ENCODE measurements around the gene NOTCH3. TPM values are rescaled to one million over a fixed set of nuclear protein-coding genes. Genes with fewer than 3 reads are reported as not detected.

NOTCH3 gene
- total RNA-seq, 1 experiment from 2014 or later, result 44.7 TPM

- BruUV-seq (replicated peaks), result no TSS peak
Measured at GRCh38 chr19:15120135-15121026, 80.4 kb downstream of the NOTCH3 start.

GRCh38 chr19:15118789-15119494, 81.9 kb downstream of the NOTCH3 start:
- intact Hi-C loops (cut with micrococcal nuclease; ENCODE audit: unreplicated experiment), result no loop called here
- no peak overlapping the region for H3K27ac Mint-ChIP-seq (ENCODE audit: unreplicated experiment)
- DNase-seq, result no peak
- H3K9me3 Mint-ChIP-seq (ENCODE audit: low read depth, unreplicated experiment), result no peaks in the 10 kb centered on the region
- CTCF ChIA-PET, result no interaction called here
- TF ChIP-seq, protein P1, sequence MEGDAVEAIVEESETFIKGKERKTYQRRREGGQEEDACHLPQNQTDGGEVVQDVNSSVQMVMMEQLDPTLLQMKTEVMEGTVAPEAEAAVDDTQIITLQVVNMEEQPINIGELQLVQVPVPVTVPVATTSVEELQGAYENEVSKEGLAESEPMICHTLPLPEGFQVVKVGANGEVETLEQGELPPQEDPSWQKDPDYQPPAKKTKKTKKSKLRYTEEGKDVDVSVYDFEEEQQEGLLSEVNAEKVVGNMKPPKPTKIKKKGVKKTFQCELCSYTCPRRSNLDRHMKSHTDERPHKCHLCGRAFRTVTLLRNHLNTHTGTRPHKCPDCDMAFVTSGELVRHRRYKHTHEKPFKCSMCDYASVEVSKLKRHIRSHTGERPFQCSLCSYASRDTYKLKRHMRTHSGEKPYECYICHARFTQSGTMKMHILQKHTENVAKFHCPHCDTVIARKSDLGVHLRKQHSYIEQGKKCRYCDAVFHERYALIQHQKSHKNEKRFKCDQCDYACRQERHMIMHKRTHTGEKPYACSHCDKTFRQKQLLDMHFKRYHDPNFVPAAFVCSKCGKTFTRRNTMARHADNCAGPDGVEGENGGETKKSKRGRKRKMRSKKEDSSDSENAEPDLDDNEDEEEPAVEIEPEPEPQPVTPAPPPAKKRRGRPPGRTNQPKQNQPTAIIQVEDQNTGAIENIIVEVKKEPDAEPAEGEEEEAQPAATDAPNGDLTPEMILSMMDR (IDR thresholded peaks at IDR 0.05; ENCODE audit: unreplicated experiment), result no peak
- H3K27me3 Mint-ChIP-seq (ENCODE audit: unreplicated experiment), result no peaks in the 10 kb centered on the region
- no TSS peak for BruUV-seq (replicated peaks)
- no peaks in the 10 kb centered on the region for H3K4me1 Mint-ChIP-seq (ENCODE audit: low read depth, unreplicated experiment)
- no peak overlapping the region for H3K4me3 Mint-ChIP-seq (ENCODE audit: low read depth, unreplicated experiment)
- peaks cover 15% of the 10 kb centered on the region for H3K36me3 Mint-ChIP-seq (ENCODE audit: insufficient read depth, unreplicated experiment)

More at GRCh38 chr19:15120135-15121026, 80.4 kb downstream of the NOTCH3 start:
- DNase-seq, result no peak
- H3K9me3 Mint-ChIP-seq (ENCODE audit: low read depth, unreplicated experiment), result no peaks in the 10 kb centered on the region
- H3K4me1 Mint-ChIP-seq (ENCODE audit: low read depth, unreplicated experiment), result no peaks in the 10 kb centered on the region
- intact Hi-C loops (cut with micrococcal nuclease; ENCODE audit: unreplicated experiment), result no loop called here
- TF ChIP-seq, protein P1 (IDR thresholded peaks at IDR 0.05; ENCODE audit: unreplicated experiment), result no peak
- H3K27me3 Mint-ChIP-seq (ENCODE audit: unreplicated experiment), result no peaks in the 10 kb centered on the region
- no peak overlapping the region for H3K4me3 Mint-ChIP-seq (ENCODE audit: low read depth, unreplicated experiment)
- H3K27ac Mint-ChIP-seq (ENCODE audit: unreplicated experiment), result no peak overlapping the region
- CTCF ChIA-PET, result no interaction called here
- H3K36me3 Mint-ChIP-seq (ENCODE audit: insufficient read depth, unreplicated experiment), result peaks cover 25% of the 10 kb centered on the region

GRCh38 chr19:15118248-15118647, 82.5 kb downstream of the NOTCH3 start:
- no peak overlapping the region for H3K27ac Mint-ChIP-seq (ENCODE audit: unreplicated experiment)
- no peak for DNase-seq
- H3K4me3 Mint-ChIP-seq (ENCODE audit: low read depth, unreplicated experiment), result no peak overlapping the region
- peaks cover 15% of the 10 kb centered on the region for H3K36me3 Mint-ChIP-seq (ENCODE audit: insufficient read depth, unreplicated experiment)
- H3K27me3 Mint-ChIP-seq (ENCODE audit: unreplicated experiment), result no peaks in the 10 kb centered on the region
- TF ChIP-seq, protein P1 (IDR thresholded peaks at IDR 0.05; ENCODE audit: unreplicated experiment), result no peak
- intact Hi-C loops (cut with micrococcal nuclease; ENCODE audit: unreplicated experiment), result no loop called here
- H3K4me1 Mint-ChIP-seq (ENCODE audit: low read depth, unreplicated experiment), result no peaks in the 10 kb centered on the region
- BruUV-seq (replicated peaks), result no TSS peak
- no peaks in the 10 kb centered on the region for H3K9me3 Mint-ChIP-seq (ENCODE audit: low read depth, unreplicated experiment)
- CTCF ChIA-PET, result no interaction called here

DNA sequence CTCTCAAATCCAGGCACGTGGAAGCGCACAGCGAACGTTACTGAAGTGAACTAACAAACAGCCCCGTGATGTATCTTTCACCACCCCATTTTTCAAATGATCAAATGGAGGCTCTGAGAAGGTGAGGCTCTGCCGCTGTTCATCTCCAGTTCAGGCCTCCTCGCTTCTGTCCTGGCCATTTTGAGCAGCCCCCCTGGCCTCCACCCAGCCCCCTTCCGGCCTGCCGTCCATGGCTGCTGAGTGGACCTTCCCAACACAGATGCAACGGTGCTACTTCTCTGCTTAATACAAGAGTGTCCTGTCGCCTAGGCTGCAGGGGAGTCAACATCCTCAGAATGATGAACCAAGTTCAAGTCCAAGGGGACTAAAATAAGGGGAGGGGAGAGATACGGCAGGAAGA, 83.9 kb downstream of the NOTCH3 start:
- DNase-seq, result no peak
- no peaks in the 10 kb centered on the region for H3K9me3 Mint-ChIP-seq (ENCODE audit: low read depth, unreplicated experiment)
- TF ChIP-seq, protein P1 (IDR thresholded peaks at IDR 0.05; ENCODE audit: unreplicated experiment), result no peak
- CTCF ChIA-PET, result no interaction called here
- no peak overlapping the region for H3K27ac Mint-ChIP-seq (ENCODE audit: unreplicated experiment)
- no peaks in the 10 kb centered on the region for H3K27me3 Mint-ChIP-seq (ENCODE audit: unreplicated experiment)
- intact Hi-C loops (cut with micrococcal nuclease; ENCODE audit: unreplicated experiment), result no loop called here
- no TSS peak for BruUV-seq (replicated peaks)
- H3K36me3 Mint-ChIP-seq (ENCODE audit: insufficient read depth, unreplicated experiment), result peaks cover 15% of the 10 kb centered on the region
- H3K4me1 Mint-ChIP-seq (ENCODE audit: low read depth, unreplicated experiment), result no peaks in the 10 kb centered on the region
- no peak overlapping the region for H3K4me3 Mint-ChIP-seq (ENCODE audit: low read depth, unreplicated experiment)
